Liver (tissue), 9 donors: ENCODE measurements around the gene FBXO34. TPM values are rescaled to one million over a fixed set of nuclear protein-coding genes. Genes with fewer than 3 reads are reported as not detected.

Source experiments
- DNase-seq: peaks from one replicate; pipeline ENCODE4 v3.0.0-alpha.2; 2017; ENCODE audit warnings: low spot score
- H3K27ac ChIP-seq, 2 donors: one replicate each; pipeline ENCODE4 v1.7.0; 2013; ENCODE audit warnings: inconsistent platforms in 2 of 2, low read length in 2 of 2, control low read depth in 1 of 2, low read depth in 1 of 2, mild to moderate bottlenecking in 1 of 2
- H3K27me3 ChIP-seq, 4 donors: one replicate each; pipeline versions ENCODE4 v1.6.1 to v1.7.0; 2013; ENCODE audit warnings: low read length in 3 of 4, inconsistent platforms in 1 of 4, mild to moderate bottlenecking in 1 of 4, moderate library complexity in 1 of 4; ENCODE audit not compliant: control insufficient read depth in 4 of 4, insufficient read depth in 4 of 4
- H3K36me3 ChIP-seq, 4 donors: one replicate each; pipeline versions ENCODE4 v1.6.1 to v1.7.0; 2013; ENCODE audit warnings: low read length in 3 of 4, mild to moderate bottlenecking in 3 of 4, low read depth in 1 of 4, moderate library complexity in 1 of 4; ENCODE audit not compliant: control insufficient read depth in 4 of 4, insufficient read depth in 3 of 4
- H3K4me1 ChIP-seq, 4 donors: one replicate each; pipeline versions ENCODE4 v1.6.1 to v1.7.0; 2013; ENCODE audit warnings: low read length in 3 of 4, mild to moderate bottlenecking in 3 of 4, moderate library complexity in 1 of 4; ENCODE audit not compliant: control insufficient read depth in 4 of 4, insufficient read depth in 4 of 4
- H3K4me3 ChIP-seq, 3 donors: one replicate each; pipeline versions ENCODE4 v1.6.1 to v1.7.0; 2013; ENCODE audit warnings: low read length in 3 of 3, control low read depth in 1 of 3, low read depth in 1 of 3, mild to moderate bottlenecking in 1 of 3
- H3K9ac ChIP-seq, 2 donors: one replicate each; pipeline ENCODE4 v1.7.0; 2013; ENCODE audit warnings: low read length in 2 of 2, mild to moderate bottlenecking in 2 of 2, moderate library complexity in 2 of 2, control low read depth in 1 of 2, low read depth in 1 of 2
- H3K9me3 ChIP-seq, 4 donors: one replicate each; pipeline versions ENCODE4 v1.6.1 to v1.7.0; 2013; ENCODE audit warnings: low read length in 3 of 4; ENCODE audit not compliant: control insufficient read depth in 4 of 4
- ATF3 ChIP-seq: IDR thresholded peaks from 2 replicates; pipeline ENCODE4 v1.6.1; 2016; ENCODE audit warnings: antibody characterized with exemption
- EGR1 ChIP-seq, 2 donors: IDR thresholded peaks; 2 replicates each; pipeline ENCODE4 v1.6.1; 2016 to 2018; ENCODE audit warnings: antibody characterized with exemption in 2 of 2, low read depth in 2 of 2
- FOXA1 ChIP-seq: IDR thresholded peaks from 2 replicates; pipeline ENCODE4 v1.6.1; 2016; ENCODE audit warnings: antibody characterized with exemption
- FOXA2 ChIP-seq: IDR thresholded peaks from 2 replicates; pipeline ENCODE4 v1.6.1; 2016; ENCODE audit warnings: antibody characterized with exemption
- GABPA ChIP-seq, 2 donors: IDR thresholded peaks in 1 of 2; conservative IDR thresholded peaks in 1 of 2; 2 replicates each; pipeline ENCODE4 v1.6.1; 2016; ENCODE audit warnings: antibody characterized with exemption in 2 of 2, mild to moderate bottlenecking in 1 of 2, moderate library complexity in 1 of 2
- HNF4A ChIP-seq, 2 donors: conservative IDR thresholded peaks; 2 replicates each; pipeline ENCODE4 v1.6.1; 2016; ENCODE audit warnings: antibody characterized with exemption in 2 of 2, mild to moderate bottlenecking in 2 of 2
- HNF4G ChIP-seq: IDR thresholded peaks from 2 replicates; pipeline ENCODE4 v1.6.1; 2016; ENCODE audit warnings: antibody characterized with exemption
- JUND ChIP-seq, 2 donors: IDR thresholded peaks; 2 replicates each; pipeline ENCODE4 v1.6.1; 2016; ENCODE audit warnings: antibody characterized with exemption in 2 of 2
- MAX ChIP-seq: IDR thresholded peaks from 2 replicates; pipeline ENCODE4 v1.6.1; 2016; ENCODE audit warnings: antibody characterized with exemption
- RAD21 ChIP-seq, 2 donors: IDR thresholded peaks; 2 replicates each; pipeline ENCODE4 v1.6.1; 2016; ENCODE audit warnings: antibody characterized with exemption in 2 of 2, mild to moderate bottlenecking in 2 of 2
- REST ChIP-seq: IDR thresholded peaks from 2 replicates; pipeline ENCODE4 v1.6.1; 2016; ENCODE audit warnings: antibody characterized with exemption, mild to moderate bottlenecking
- SP1 ChIP-seq: IDR thresholded peaks from 2 replicates; pipeline ENCODE4 v1.6.1; 2018; ENCODE audit warnings: antibody characterized with exemption, mild to moderate bottlenecking
- TAF1 ChIP-seq: conservative IDR thresholded peaks from 2 replicates; pipeline ENCODE4 v1.6.1; 2016; ENCODE audit warnings: antibody characterized with exemption, mild to moderate bottlenecking
- YY1 ChIP-seq: IDR thresholded peaks from 2 replicates; pipeline ENCODE4 v1.6.1; 2016; ENCODE audit warnings: antibody characterized with exemption, mild to moderate bottlenecking
- WGBS: extraction: QIAGEN DNeasy Blood & Tissue Kit; methylation state at CpG from one replicate; pipeline ENCODE4 v1.1.7; 2013; 5-methylcytosine and 5-hydroxymethylcytosine counted together
- polyA plus RNA-seq, 2 donors: library from polyadenylated mRNA; stranded (reverse) in 1 of 2; unstranded in 1 of 2; fragments of 200-250 nt in 1 of 2; fragments of >200 nt in 1 of 2; fragmentation: Nextera tagmentation in 1 of 2; extraction: Ambion mirVana in 1 of 2; gene quantifications; one replicate each; pipeline versions ENCODE4 v1.2.1 to v1.2.3, GENCODE V29; 2013 to 2015
- total RNA-seq, 2 donors: library from RNA; depleted of rRNA; stranded (reverse); fragments of >200 nt; gene quantifications; one replicate each; pipeline ENCODE4 v1.2.3, GENCODE V29; 2014
- TF ChIP-seq, protein P1 (sequence below): fragments of 150-350 bp; IDR thresholded peaks from 2 replicates; pipeline ENCODE4 v1.5.1; 2017; ENCODE audit warnings: improper control_type of control experiment, low read depth, low read length; ENCODE audit not compliant: missing input control
- TF ChIP-seq, protein P2 (sequence below): IDR thresholded peaks from 2 replicates; pipeline ENCODE4 v1.6.1; 2016; ENCODE audit warnings: antibody characterized with exemption
- donor health status: healthy.
- donor health status: healthy.
- donor health status: healthy.
- donor health status: healthy.
- donor health status: healthy.

FBXO34 gene
- total and polyA plus RNA-seq, 4 donors = 4.2 to 25.8 (median 10.1) TPM

DNA sequence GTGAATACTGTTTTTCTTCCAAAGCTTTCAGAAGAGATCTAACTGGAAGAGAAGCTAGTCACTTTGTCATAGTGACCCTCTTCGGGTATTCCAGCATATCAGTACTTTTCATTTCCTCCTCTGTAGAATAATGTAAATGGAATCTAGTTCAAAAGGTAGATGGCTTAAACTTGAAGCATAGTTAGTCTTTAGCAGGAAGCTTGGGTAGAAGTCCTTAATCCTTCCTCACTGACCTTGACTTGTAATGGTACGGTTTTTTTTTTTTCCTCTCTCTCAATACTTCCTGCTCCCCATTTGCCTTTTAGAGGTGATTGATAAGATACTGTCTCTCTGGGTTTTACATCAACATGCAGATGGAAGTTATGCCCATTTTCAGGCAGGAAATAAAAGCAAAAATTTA lies 1.7 kb downstream of the FBXO34 start:
- Histone ChIP-seq H3K4me1 (peaks cover 4 to 22% (median 14%) of the 10 kb centered on the region in 4 donors), H3K36me3 (no peaks in the 10 kb centered on the region), H3K27ac (no peak overlapping the region), H3K9ac (peak overlapping the region in 1 of 2 donors; percentile 69), H3K9me3 (no peaks in the 10 kb centered on the region), H3K27me3 (no peaks in the 10 kb centered on the region), H3K4me3 (no peak overlapping the region)
- no peak for DNase-seq
- TF ChIP-seq YY1 (no peak), MAX (no peak), REST (no peak), FOXA2 (no peak), HNF4A (conservative IDR thresholded peaks at IDR 0.05) (no peak)
- 63% methylated on average over 2 of the region's 2 CpGs for WGBS

GRCh38 chr14:55274146-55274545 lies 2.9 kb downstream of the FBXO34 start:
- 22% methylated on average over 3 of the region's 3 CpGs for WGBS
- Histone ChIP-seq H3K4me3 (no peak overlapping the region), H3K36me3 (no peaks in the 10 kb centered on the region), H3K9ac (no peak overlapping the region), H3K4me1 (peaks cover 7 to 22% (median 14%) of the 10 kb centered on the region in 4 donors), H3K27ac (no peak overlapping the region), H3K27me3 (no peaks in the 10 kb centered on the region), H3K9me3 (no peaks in the 10 kb centered on the region)
- TF ChIP-seq SP1 (no peak), HNF4A (conservative IDR thresholded peaks at IDR 0.05) (no peak), HNF4G (no peak), ATF3 (no peak), EGR1 (IDR thresholded peaks at IDR 0.05; ENCODE audit: low read depth in 2 of 2) (no peak), TAF1 (no peak), MAX (no peak), FOXA1 (no peak), FOXA2 (no peak), JUND (IDR thresholded peaks at IDR 0.05) (no peak), GABPA (IDR thresholded peaks at IDR 0.05 in 1 of 2, conservative IDR thresholded peaks at IDR 0.05 in 1 of 2) (no peak), YY1 (no peak)
- DNase-seq = no peak

- Histone ChIP-seq H3K4me1 (peaks cover 7 to 22% (median 14%) of the 10 kb centered on the region in 4 donors), H3K4me3 (no peak overlapping the region), H3K9me3 (no peaks in the 10 kb centered on the region), H3K27ac (no peak overlapping the region), H3K9ac (no peak overlapping the region), H3K36me3 (no peaks in the 10 kb centered on the region), H3K27me3 (no peaks in the 10 kb centered on the region)
- no peak for DNase-seq
- 60% methylated on average over 1 of the region's 1 CpG for WGBS
- TF ChIP-seq REST = no peak
- TF ChIP-seq YY1 = no peak
- no peak for TF ChIP-seq FOXA1
- no peak for TF ChIP-seq FOXA2
- TF ChIP-seq, protein P1, sequence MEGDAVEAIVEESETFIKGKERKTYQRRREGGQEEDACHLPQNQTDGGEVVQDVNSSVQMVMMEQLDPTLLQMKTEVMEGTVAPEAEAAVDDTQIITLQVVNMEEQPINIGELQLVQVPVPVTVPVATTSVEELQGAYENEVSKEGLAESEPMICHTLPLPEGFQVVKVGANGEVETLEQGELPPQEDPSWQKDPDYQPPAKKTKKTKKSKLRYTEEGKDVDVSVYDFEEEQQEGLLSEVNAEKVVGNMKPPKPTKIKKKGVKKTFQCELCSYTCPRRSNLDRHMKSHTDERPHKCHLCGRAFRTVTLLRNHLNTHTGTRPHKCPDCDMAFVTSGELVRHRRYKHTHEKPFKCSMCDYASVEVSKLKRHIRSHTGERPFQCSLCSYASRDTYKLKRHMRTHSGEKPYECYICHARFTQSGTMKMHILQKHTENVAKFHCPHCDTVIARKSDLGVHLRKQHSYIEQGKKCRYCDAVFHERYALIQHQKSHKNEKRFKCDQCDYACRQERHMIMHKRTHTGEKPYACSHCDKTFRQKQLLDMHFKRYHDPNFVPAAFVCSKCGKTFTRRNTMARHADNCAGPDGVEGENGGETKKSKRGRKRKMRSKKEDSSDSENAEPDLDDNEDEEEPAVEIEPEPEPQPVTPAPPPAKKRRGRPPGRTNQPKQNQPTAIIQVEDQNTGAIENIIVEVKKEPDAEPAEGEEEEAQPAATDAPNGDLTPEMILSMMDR = no peak
- no peak for TF ChIP-seq JUND (IDR thresholded peaks at IDR 0.05)
- no peak for TF ChIP-seq EGR1 (IDR thresholded peaks at IDR 0.05; ENCODE audit: low read depth in 2 of 2)
- TF ChIP-seq, protein P2, sequence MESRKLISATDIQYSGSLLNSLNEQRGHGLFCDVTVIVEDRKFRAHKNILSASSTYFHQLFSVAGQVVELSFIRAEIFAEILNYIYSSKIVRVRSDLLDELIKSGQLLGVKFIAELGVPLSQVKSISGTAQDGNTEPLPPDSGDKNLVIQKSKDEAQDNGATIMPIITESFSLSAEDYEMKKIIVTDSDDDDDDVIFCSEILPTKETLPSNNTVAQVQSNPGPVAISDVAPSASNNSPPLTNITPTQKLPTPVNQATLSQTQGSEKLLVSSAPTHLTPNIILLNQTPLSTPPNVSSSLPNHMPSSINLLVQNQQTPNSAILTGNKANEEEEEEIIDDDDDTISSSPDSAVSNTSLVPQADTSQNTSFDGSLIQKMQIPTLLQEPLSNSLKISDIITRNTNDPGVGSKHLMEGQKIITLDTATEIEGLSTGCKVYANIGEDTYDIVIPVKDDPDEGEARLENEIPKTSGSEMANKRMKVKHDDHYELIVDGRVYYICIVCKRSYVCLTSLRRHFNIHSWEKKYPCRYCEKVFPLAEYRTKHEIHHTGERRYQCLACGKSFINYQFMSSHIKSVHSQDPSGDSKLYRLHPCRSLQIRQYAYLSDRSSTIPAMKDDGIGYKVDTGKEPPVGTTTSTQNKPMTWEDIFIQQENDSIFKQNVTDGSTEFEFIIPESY = no peak
- TF ChIP-seq RAD21 (IDR thresholded peaks at IDR 0.05) = no peak
These were observed 3.5 kb downstream of the FBXO34 start for GRCh38 chr14:55274751-55275150.
